Activated CD8-positive, alpha-beta T cell treated with anti-CD3 and anti-CD28 coated beads for 36 hours (primary cell): ENCODE data around the gene DPM3. TPM values are rescaled to one million over a fixed set of nuclear protein-coding genes. Genes with fewer than 3 reads are reported as not detected.

Experiments used
- ATAC-seq: fragments of 200-7000 bp; cut with Tn5 transposase; one replicate; pipeline ENCODE4 v1.10.0; 2021; ENCODE audit warnings: mild to moderate bottlenecking, moderate library complexity
- CTCF ChIA-PET: fragments of 350-600 bp; sonication (Branson Sonifier 250); formaldehyde crosslinking; loops from one replicate; lab custom pipeline; 2021; ENCODE audit warnings: antibody characterized with exemption; lab: Charles Lee
- POLR2A ChIA-PET: fragments of 350-600 bp; sonication (Branson Sonifier 250); formaldehyde crosslinking; loops from one replicate; lab custom pipeline; 2021; ENCODE audit warnings: antibody characterized with exemption; lab: Charles Lee
- DNase-seq: peaks from one replicate; pipeline ENCODE4 v3.0.0-alpha.2; 2020
- H3K27ac Mint-ChIP-seq: one replicate; pipeline ENCODE4 v1.8.0; 2021; ENCODE audit warnings: mild to moderate bottlenecking, mixed read lengths
- H3K27me3 Mint-ChIP-seq: one replicate; pipeline ENCODE4 v1.8.0; 2021; ENCODE audit warnings: mixed read lengths
- H3K36me3 Mint-ChIP-seq: one replicate; pipeline ENCODE4 v1.8.0; 2021; ENCODE audit warnings: low read depth, mixed read lengths
- H3K4me1 Mint-ChIP-seq: one replicate; pipeline ENCODE4 v1.8.0; 2021; ENCODE audit warnings: low read depth, mixed read lengths
- H3K4me3 Mint-ChIP-seq: one replicate; pipeline ENCODE4 v1.8.0; 2021; ENCODE audit warnings: mild to moderate bottlenecking, moderate library complexity, mixed read lengths
- H3K9me3 Mint-ChIP-seq: one replicate; pipeline ENCODE4 v1.8.0; 2021; ENCODE audit warnings: mixed read lengths
- CTCF ChIP-seq: fragments of 200-600 bp; IDR thresholded peaks from one replicate; pipeline ENCODE4 v1.8.0; 2022; ENCODE audit warnings: antibody characterized with exemption, mild to moderate bottlenecking
- intact Hi-C: fragments of 100-400 bp; cut with micrococcal nuclease; formaldehyde crosslinking; loops from one replicate; pipeline ENCODE4 v1.10.0; 2022
- total RNA-seq, 2 experiments: library from RNA; stranded (reverse); gene quantifications; one replicate each; pipeline ENCODE4 v1.2.3, GENCODE V29; 2021

DPM3 gene
- total RNA-seq, 2 experiments from 2014 or later = 37.1 to 38.1 TPM

- POLR2A ChIA-PET = no interaction called here
- H3K4me3 Mint-ChIP-seq = no peak overlapping the region
- no peak overlapping the region for H3K27ac Mint-ChIP-seq
- no peaks in the 10 kb centered on the region for H3K27me3 Mint-ChIP-seq
- H3K36me3 Mint-ChIP-seq = no peaks in the 10 kb centered on the region
- no peak for ATAC-seq
- no peak for DNase-seq
- CTCF ChIA-PET = interaction anchor here (0.7 to 2.1 kb wide), 6 partner anchors 11 to 66 kb away, joined by 3 to 11 read pairs (median 6); partner anchors contain the start of gene KRTCAP2
- H3K4me1 Mint-ChIP-seq = no peaks in the 10 kb centered on the region
- no peaks in the 10 kb centered on the region for H3K9me3 Mint-ChIP-seq
- intact Hi-C loops = loop anchor here (5.0 kb wide), 1 partner anchor 60 kb away; no protein-coding TSS in a partner anchor
- TF ChIP-seq CTCF = no peak
Observed at GRCh38 chr1:155106862-155107261, 33.5 kb downstream of the DPM3 start.

GRCh38 chr1:155105604-155106011, 34.7 kb downstream of the DPM3 start:
- intact Hi-C loops = loop anchor here (5.0 kb wide), 1 partner anchor 62 kb away; no protein-coding TSS in a partner anchor
- Mint-ChIP-seq H3K4me1 (no peaks in the 10 kb centered on the region), H3K4me3 (no peak overlapping the region), H3K9me3 (no peaks in the 10 kb centered on the region), H3K36me3 (no peaks in the 10 kb centered on the region), H3K27ac (no peak overlapping the region), H3K27me3 (no peaks in the 10 kb centered on the region)
- CTCF ChIA-PET = interaction anchor here (1.3 to 2.1 kb wide), 3 partner anchors 9 to 62 kb away, joined by 5 to 11 read pairs (median 8); no protein-coding TSS in a partner anchor
- POLR2A ChIA-PET = interaction anchor here (0.6 kb wide), 1 partner anchor 39 kb away, joined by 3 read pairs; no protein-coding TSS in a partner anchor
- TF ChIP-seq CTCF = no peak
- no peak for ATAC-seq
- no peak for DNase-seq

GRCh38 chr1:155104605-155105534, 35.5 kb downstream of the DPM3 start:
- no peak for TF ChIP-seq CTCF
- ChIA-PET POLR2A (no interaction called here), CTCF (interaction anchor here (1.1 kb wide), 1 partner anchor 13 kb away, joined by 3 read pairs; no protein-coding TSS in a partner anchor)
- no peaks in the 10 kb centered on the region for H3K27me3 Mint-ChIP-seq
- intact Hi-C loops = loop anchor here (5.0 kb wide), 1 partner anchor 62 kb away; no protein-coding TSS in a partner anchor
- no peaks in the 10 kb centered on the region for H3K36me3 Mint-ChIP-seq
- H3K27ac Mint-ChIP-seq = no peak overlapping the region
- H3K4me1 Mint-ChIP-seq = no peaks in the 10 kb centered on the region
- ATAC-seq = no peak
- DNase-seq = no peak
- no peak overlapping the region for H3K4me3 Mint-ChIP-seq
- no peaks in the 10 kb centered on the region for H3K9me3 Mint-ChIP-seq

- Mint-ChIP-seq H3K36me3 (no peaks in the 10 kb centered on the region), H3K9me3 (no peaks in the 10 kb centered on the region), H3K4me1 (no peaks in the 10 kb centered on the region), H3K27ac (no peak overlapping the region), H3K27me3 (no peaks in the 10 kb centered on the region), H3K4me3 (no peak overlapping the region)
- ChIA-PET CTCF (interaction anchor here (1.1 kb wide), 1 partner anchor 18 kb away, joined by 3 read pairs; no protein-coding TSS in a partner anchor), POLR2A (interaction anchor here (1.1 kb wide), 1 partner anchor 24 kb away, joined by 3 read pairs; the partner anchor contains the start of gene EFNA3)
- no peak for ATAC-seq
- intact Hi-C loops = no loop called here
- no peak for TF ChIP-seq CTCF
- DNase-seq = no peak
Observed at GRCh38 chr1:155103325-155103724, 37.0 kb downstream of the DPM3 start.
